ENCODE measurements around the gene NOXO1.

The NOXO1 gene

DNA sequence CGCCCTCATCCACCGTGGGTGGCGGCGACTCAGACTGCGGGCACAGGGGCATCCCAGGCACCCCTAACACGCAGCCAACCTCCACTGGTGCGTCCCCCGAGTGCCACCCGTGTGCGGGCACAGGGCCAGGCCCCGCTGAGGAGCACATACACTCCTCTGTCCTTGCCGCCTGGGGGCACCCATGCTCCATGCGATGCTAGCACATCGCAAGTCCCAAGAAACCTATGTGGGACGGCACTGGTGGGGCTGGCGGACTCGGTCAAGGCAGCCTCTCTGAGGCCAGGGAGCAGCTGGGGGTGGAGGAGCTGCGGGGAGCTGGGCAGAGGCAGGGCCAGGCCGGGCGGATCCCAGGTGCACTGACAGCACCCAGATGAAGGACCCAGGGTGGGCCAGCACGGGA lies 24.4 kb upstream of the NOXO1 start:
- DNase-seq (ENCODE audit: insufficient read length, low spot score) (no peak), FAIRE-seq (no peak)
- TF ChIP-seq, protein P1, sequence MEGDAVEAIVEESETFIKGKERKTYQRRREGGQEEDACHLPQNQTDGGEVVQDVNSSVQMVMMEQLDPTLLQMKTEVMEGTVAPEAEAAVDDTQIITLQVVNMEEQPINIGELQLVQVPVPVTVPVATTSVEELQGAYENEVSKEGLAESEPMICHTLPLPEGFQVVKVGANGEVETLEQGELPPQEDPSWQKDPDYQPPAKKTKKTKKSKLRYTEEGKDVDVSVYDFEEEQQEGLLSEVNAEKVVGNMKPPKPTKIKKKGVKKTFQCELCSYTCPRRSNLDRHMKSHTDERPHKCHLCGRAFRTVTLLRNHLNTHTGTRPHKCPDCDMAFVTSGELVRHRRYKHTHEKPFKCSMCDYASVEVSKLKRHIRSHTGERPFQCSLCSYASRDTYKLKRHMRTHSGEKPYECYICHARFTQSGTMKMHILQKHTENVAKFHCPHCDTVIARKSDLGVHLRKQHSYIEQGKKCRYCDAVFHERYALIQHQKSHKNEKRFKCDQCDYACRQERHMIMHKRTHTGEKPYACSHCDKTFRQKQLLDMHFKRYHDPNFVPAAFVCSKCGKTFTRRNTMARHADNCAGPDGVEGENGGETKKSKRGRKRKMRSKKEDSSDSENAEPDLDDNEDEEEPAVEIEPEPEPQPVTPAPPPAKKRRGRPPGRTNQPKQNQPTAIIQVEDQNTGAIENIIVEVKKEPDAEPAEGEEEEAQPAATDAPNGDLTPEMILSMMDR (IDR thresholded peaks at IDR 0.05; ENCODE audit: insufficient read depth, missing control alignments), result peak; percentile 69

DNA sequence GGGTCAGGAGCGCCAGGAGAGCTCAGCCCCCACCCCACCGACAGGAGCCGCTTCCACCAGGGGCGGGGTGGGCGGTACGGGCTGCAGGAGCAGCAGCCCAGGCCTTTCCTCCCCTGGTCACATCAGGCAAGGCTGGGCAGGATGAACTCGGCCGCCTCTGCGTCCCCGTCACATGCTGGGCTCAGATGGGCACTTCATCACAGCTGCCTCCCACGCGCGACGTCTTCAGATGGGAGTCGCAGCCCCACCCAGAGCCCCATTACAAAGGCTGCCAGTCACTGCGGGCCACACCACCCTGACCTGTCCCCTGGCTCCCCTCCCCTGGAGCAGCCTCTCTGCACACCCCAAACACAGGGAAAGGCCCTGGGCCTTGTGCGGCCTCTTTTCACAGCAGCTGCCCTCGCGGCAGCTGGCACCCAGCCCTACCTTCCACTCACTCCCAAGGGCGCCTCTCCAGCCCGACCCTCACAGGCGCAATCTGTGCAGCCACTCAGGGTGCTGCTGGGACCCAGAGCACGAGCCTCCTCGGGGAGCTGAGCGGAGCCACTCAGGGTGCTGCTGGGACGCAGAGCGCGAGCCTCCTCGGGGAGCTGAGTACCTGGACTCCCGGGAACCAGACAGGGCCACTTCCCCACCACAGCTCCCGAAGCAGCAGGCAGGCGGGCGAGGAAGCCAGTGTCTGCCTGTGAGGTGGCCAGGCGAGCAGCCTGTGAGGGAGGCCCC lies 23.7 kb upstream of the NOXO1 start:
- FAIRE-seq (no peak), DNase-seq (ENCODE audit: insufficient read length, low spot score) (no peak)
- TF ChIP-seq, protein P1 (IDR thresholded peaks at IDR 0.05; ENCODE audit: insufficient read depth, missing control alignments), result no peak

DNA sequence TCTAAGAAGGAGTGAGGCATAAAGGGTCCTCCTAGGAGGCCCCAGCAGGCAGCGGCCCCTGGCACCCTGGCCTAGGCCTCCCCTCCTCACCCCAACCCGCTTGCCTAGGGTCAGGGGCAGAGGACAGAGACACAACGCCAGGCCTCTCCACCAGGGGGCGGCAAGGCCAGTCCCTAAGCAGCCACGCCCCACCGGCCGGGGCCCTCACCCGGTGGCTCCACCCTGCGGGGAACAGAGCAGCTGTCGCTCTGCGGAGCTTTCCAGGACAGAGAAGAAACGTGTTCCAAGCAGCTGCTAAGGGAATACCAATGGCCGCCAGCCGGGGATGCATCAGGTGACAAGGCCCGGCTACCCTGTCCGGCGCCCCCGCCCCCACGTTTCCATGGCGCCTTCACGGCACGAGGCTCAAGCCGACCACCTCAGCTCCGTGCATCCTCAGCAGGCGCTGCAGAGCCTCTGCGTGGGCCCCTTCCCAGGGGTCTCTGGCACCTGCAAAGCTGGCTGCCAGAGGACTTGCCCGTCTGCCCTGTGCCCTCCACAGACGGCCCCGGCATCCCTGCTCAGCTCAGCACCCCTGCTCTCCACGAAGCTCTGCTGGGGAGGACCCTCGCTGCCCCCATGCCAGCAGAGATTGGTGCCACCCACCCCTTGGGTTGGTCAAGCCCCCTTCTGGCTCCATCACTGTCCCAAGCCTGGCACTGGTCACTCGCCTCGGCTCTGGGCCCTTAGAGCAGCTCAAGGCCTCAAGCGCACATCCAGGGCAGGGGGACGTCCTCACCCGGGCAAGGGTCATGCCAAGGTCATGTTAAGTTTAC lies 22.8 kb upstream of the NOXO1 start:
- TF ChIP-seq, protein P1 (IDR thresholded peaks at IDR 0.05; ENCODE audit: insufficient read depth, missing control alignments), result peak; percentile 85
- FAIRE-seq, result no peak
- DNase-seq (ENCODE audit: insufficient read length, low spot score), result peak; percentile 96

DNA sequence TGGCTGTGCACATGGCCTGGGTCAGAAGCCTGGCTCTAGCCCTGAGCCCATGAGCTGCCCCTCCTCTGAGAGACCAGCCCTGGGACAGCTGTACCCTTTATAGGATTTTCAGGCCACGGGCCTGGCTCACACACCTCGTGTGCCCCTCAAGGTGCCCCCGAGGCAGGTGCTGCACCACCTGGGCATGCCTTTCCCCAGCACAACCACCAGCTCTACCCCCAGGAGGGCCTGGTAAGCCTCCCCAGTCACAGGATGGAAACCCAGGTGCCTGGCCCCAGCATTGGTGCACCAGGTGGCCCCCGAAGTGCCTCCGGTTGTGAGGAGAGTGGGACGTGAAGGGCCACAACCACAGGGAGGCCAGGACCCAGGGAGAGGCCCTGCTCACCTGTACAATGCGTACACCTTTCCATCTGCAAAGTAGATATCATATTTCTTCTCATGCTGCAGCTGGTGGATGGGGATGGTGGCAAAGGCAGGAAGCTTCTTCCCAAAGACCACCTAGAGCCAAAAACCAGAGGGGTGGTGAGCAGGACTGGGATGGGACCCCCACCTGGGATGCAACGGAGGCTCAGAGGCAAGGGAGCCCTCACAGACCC lies 22.1 kb upstream of the NOXO1 start:
- TF ChIP-seq, protein P1 (IDR thresholded peaks at IDR 0.05; ENCODE audit: insufficient read depth, missing control alignments), result no peak
- DNase-seq (ENCODE audit: insufficient read length, low spot score) (no peak), FAIRE-seq (no peak)

DNA sequence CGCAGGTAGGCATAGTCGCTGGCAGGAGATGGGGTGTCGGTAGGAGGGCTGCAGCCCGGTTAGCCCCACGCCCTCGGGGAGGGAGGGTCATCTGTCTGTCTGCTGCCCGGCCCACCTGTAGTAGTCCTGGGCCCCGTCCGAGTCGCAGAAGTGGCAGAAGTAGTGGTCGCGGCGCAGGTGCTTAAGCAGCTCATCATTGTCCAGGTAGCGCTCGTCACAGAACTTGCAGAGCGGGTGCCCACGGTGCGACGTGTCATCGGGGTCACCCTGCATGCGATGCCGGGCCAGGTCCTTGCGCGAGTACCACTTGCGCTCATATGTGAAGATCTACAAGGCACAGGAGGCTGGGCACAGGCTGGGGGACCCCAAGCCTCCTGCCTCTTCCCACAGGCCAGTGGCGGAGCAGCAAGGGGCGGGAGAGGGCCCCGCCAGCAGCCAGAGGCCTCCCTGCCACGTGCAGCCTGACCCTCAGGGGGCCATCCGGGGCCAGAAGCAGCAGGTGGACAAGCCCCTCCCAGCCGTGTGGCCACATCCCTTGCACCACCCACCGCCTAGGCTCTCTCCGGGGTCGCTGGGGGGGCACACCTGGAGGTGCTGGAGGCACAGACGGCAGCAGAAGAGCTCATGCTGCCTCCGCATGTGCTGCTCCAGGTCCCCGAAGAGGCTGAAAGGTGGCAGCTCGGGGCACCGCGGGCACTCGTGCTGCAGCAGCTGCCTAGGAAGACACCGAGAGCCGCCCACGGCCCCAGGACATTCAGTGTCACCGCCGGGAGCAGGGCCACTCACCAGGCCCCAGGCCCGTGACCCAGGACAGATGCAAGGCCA lies 21.3 kb upstream of the NOXO1 start:
- TF ChIP-seq, protein P1 (IDR thresholded peaks at IDR 0.05; ENCODE audit: insufficient read depth, missing control alignments), result no peak
- FAIRE-seq (no peak), DNase-seq (ENCODE audit: insufficient read length, low spot score) (no peak)

DNA sequence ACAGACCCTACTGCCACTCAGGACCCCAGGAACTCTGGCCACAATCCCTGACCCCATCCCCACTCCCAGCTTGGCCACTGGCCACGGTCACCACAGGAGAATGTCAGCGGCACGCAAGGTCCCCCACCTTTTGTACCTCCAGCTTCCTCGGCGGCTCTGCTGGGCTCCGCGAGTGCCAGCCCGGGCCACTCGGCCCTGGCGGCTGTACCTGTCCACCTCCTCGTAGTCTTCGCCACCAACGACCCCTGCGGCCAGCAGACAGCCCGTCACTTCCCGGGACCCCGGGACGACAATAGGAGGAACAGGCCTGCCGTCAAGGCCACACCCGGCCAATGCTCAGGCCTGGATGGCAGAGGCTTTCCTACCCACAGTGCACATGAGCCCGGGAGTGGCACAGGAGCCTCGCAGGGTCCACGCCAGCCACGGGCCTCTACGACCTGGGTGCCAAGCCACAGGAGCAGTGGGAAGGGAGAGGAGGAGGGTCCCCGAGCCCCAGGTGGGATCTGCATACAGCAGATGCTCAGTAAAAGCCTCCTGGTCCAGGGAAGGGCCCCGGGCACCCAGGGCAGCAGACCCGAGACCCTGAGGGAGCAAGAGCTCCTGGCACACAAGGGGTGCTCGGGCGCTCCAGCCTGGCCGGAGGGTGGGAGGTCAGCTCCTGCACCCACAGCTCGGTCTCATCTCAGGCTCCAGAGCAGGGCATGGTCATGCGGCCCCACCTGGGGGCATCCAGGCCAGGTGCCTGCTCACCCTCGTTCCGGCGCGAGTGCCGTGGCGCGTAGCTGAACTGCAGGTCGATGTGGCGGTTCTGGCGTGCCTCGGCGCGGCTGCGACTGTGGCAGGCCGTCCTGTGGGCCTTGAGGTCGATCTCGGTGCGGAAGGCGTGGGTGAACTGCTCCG lies 20.4 kb upstream of the NOXO1 start:
- no peak for FAIRE-seq

More for the DNA sequence above, 20.4 kb upstream of the NOXO1 start:
- TF ChIP-seq, protein P1 (IDR thresholded peaks at IDR 0.05; ENCODE audit: insufficient read depth, missing control alignments), result no peak
- DNase-seq (ENCODE audit: insufficient read length, low spot score), result no peak

Data from D721Med (cell line).